Stimulated activated effector memory CD8-positive, alpha-beta T cell treated with anti-CD3 and anti-CD28 coated beads, Interleukin-12 subunit alpha, Interleukin-12 subunit beta, amount 100 ng/mL, for 72 hours (primary cell): ENCODE measurements around the gene ANKMY2.

ENCODE experiments used
- ATAC-seq: fragments of 150-1000 bp; cut with Tn5 transposase; 2 replicates; pipeline ENCODE4 v1.10.0; 2021
- DNase-seq, 2 donors: peaks; one replicate each; pipeline ENCODE4 v3.0.0; 2021 to 2022; ENCODE audit warnings: low spot score in 2 of 2
- H3K27ac Mint-ChIP-seq: one replicate; pipeline ENCODE4 v1.8.0; 2022; ENCODE audit warnings: mild to moderate bottlenecking, mixed read lengths
- H3K36me3 Mint-ChIP-seq: one replicate; pipeline ENCODE4 v1.8.0; 2022; ENCODE audit warnings: mild to moderate bottlenecking, mixed read lengths
- H3K4me1 Mint-ChIP-seq: one replicate; pipeline ENCODE4 v1.8.0; 2022; ENCODE audit warnings: mixed read lengths
- H3K4me3 Mint-ChIP-seq: one replicate; pipeline ENCODE4 v1.8.0; 2022; ENCODE audit warnings: mild to moderate bottlenecking, mixed read lengths
- H3K9me3 Mint-ChIP-seq: one replicate; pipeline ENCODE4 v1.8.0; 2022; ENCODE audit warnings: mixed read lengths

ANKMY2 gene

DNA sequence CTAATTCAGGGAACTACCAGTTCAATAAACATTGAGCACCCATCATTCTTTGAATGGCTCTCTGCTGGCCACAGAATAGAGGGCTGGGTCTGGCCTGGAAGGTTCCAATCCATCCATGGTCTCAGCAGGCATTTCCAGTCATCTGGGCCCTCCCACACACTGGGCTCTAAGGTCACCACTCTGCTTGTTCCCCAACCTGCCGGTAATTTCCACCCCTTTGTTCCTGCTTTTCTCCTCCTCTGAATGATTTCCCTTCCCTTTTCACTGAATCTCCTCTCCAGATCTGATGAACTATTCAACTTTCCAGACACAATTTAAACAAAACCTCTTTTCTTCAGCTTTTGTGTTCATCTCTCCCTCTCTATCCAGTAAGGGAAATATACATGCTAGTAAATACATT, 3.0 kb upstream of the ANKMY2 start:
- Mint-ChIP-seq H3K4me1 (peaks cover 74% of the 10 kb centered on the region), H3K36me3 (peaks cover 40% of the 10 kb centered on the region), H3K9me3 (no peaks in the 10 kb centered on the region), H3K27ac (peak overlapping the region; percentile 24), H3K4me3 (peak overlapping the region; percentile 93)
- ATAC-seq (no peak), DNase-seq (no peak)

DNA sequence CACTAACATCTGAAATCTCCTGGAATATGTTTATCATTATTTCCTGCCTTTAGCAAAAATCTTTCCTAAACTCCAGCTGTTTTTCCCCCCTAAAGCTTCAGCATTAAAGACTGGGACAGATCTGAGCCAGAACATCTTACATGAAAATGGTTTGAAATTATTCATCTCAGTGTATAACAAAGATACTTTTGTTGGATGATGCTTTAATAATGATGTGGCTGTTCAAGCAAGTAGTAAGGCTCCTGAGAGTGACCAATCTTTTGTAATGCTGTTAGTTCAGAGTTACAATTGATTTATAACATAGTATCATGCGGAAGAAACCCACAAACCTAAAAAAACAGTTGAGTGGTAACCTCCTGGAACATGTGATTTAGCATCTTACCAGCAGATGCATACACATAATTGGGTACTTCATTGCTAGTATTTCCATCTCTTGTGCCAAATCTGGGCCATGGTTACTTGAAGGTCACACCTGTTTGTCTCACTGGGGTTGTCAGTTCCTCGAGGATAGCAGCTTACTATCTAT, 1.9 kb upstream of the ANKMY2 start:
- H3K36me3 Mint-ChIP-seq: peaks cover 36% of the 10 kb centered on the region
- no peak for ATAC-seq
- H3K9me3 Mint-ChIP-seq: no peaks in the 10 kb centered on the region
- no peak for DNase-seq
- H3K4me3 Mint-ChIP-seq: peak overlapping the region; percentile 93
- peak overlapping the region; percentile 99 for H3K27ac Mint-ChIP-seq
- peaks cover 72% of the 10 kb centered on the region for H3K4me1 Mint-ChIP-seq

GRCh38 chr7:16646472-16647072, 1.0 kb upstream of the ANKMY2 start:
- Mint-ChIP-seq H3K4me3 (peak overlapping the region; percentile 93), H3K27ac (peak overlapping the region; percentile 99), H3K36me3 (peaks cover 33% of the 10 kb centered on the region), H3K4me1 (peaks cover 65% of the 10 kb centered on the region), H3K9me3 (no peaks in the 10 kb centered on the region)
- DNase-seq: no peak
- peak; percentile 2 for ATAC-seq

- Mint-ChIP-seq H3K4me3 (peak overlapping the region; percentile 93), H3K36me3 (peaks cover 33% of the 10 kb centered on the region), H3K27ac (peak overlapping the region; percentile 99), H3K4me1 (peaks cover 55% of the 10 kb centered on the region), H3K9me3 (no peaks in the 10 kb centered on the region)
- DNase-seq (peak; percentile 31 to 77), ATAC-seq (peak; percentile 49)
These were observed 640 bp downstream of the ANKMY2 start for GRCh38 chr7:16644636-16645592.

DNA sequence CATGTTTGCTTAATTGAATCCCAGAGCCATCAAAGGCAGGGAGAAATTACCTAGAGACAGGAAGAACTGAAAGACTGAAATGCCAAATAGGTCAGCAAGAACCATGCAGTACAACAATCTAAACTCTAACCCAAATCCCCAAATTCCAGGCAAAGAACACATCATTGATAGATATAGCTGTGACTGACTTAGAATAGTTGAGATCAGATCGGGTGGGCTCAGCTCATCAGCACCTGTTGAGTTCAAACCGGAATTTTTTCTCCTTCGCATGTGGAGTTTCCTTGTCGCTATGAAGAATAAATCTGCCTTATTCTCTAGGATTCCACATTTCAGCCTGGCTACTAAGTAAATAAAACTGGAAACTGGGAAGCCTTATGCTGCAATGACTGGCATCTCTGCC, 1.4 kb downstream of the ANKMY2 start:
- DNase-seq (no peak), ATAC-seq (no peak)
- Mint-ChIP-seq H3K9me3 (no peaks in the 10 kb centered on the region), H3K4me1 (peaks cover 52% of the 10 kb centered on the region), H3K4me3 (peak overlapping the region; percentile 93), H3K27ac (peak overlapping the region; percentile 99), H3K36me3 (peaks cover 27% of the 10 kb centered on the region)

GRCh38 chr7:16638282-16639280, 7.0 kb downstream of the ANKMY2 start:
- H3K36me3 Mint-ChIP-seq: peaks cover 28% of the 10 kb centered on the region
- H3K9me3 Mint-ChIP-seq: no peaks in the 10 kb centered on the region
- H3K4me1 Mint-ChIP-seq: peaks cover 15% of the 10 kb centered on the region
- H3K27ac Mint-ChIP-seq: no peak overlapping the region
- DNase-seq: no peak
- no peak overlapping the region for H3K4me3 Mint-ChIP-seq
- ATAC-seq: no peak

DNA sequence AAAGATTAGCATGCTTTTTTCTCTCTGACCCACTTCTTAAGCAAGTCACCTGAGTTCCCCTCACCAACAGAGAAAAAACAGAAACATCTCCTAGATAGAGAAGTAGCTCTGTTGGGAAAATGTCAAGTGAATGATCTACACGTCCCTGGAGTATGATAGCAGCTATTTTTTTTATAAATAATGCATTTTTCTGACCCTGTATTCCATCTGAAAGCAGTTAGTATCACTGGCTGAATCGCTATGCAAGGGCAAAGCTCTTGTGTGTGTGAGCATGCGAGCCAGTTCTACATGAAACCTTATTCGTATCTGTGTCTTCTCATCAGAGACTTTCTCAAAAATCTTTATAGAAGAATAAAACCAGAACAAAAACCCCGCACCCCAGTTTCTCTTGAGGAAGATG, 8.2 kb downstream of the ANKMY2 start:
- DNase-seq (no peak), ATAC-seq (no peak)
- H3K4me3 Mint-ChIP-seq: no peak overlapping the region
- H3K27ac Mint-ChIP-seq: no peak overlapping the region
- peaks cover 28% of the 10 kb centered on the region for H3K36me3 Mint-ChIP-seq
- H3K9me3 Mint-ChIP-seq: no peaks in the 10 kb centered on the region
- peaks cover 7% of the 10 kb centered on the region for H3K4me1 Mint-ChIP-seq

GRCh38 chr7:16636555-16637101, 8.9 kb downstream of the ANKMY2 start:
- Mint-ChIP-seq H3K4me1 (peaks cover 7% of the 10 kb centered on the region), H3K27ac (no peak overlapping the region), H3K36me3 (peaks cover 28% of the 10 kb centered on the region), H3K4me3 (no peak overlapping the region), H3K9me3 (no peaks in the 10 kb centered on the region)
- DNase-seq (no peak), ATAC-seq (no peak)

- no peaks in the 10 kb centered on the region for H3K9me3 Mint-ChIP-seq
- peaks cover 28% of the 10 kb centered on the region for H3K36me3 Mint-ChIP-seq
- H3K4me1 Mint-ChIP-seq: peaks cover 7% of the 10 kb centered on the region
- ATAC-seq: no peak
- H3K27ac Mint-ChIP-seq: no peak overlapping the region
- DNase-seq: no peak
- H3K4me3 Mint-ChIP-seq: no peak overlapping the region
These were observed 11.2 kb downstream of the ANKMY2 start for GRCh38 chr7:16634271-16634738.

- Mint-ChIP-seq H3K9me3 (no peaks in the 10 kb centered on the region), H3K36me3 (peaks cover 16% of the 10 kb centered on the region), H3K27ac (no peak overlapping the region), H3K4me1 (no peaks in the 10 kb centered on the region), H3K4me3 (no peak overlapping the region)
- ATAC-seq (no peak), DNase-seq (no peak)
These were observed 14.9 kb downstream of the ANKMY2 start for GRCh38 chr7:16630654-16631053.

DNA sequence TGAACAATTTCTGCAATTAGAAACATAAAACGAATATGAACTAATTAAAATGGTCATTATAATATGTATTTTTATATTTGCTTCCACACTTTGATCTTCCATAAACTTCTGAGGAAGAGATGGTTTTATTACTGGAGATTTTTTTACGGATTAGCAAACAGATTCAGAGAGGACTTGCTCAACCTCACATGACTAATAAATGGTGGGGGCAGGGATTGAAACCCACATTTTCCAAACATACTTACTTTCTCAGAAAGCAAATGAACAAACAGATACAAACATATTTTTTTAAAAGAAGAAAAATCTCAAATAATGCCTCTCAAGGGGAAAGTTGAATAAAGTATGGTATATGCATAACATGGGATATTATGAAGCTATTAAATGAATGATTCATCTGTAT, 18.3 kb downstream of the ANKMY2 start:
- Mint-ChIP-seq H3K4me3 (no peak overlapping the region), H3K36me3 (peaks cover 22% of the 10 kb centered on the region), H3K9me3 (no peaks in the 10 kb centered on the region), H3K27ac (no peak overlapping the region), H3K4me1 (no peaks in the 10 kb centered on the region)
- no peak for DNase-seq
- ATAC-seq: no peak

GRCh38 chr7:16626388-16626787, 19.2 kb downstream of the ANKMY2 start:
- H3K4me1 Mint-ChIP-seq: no peaks in the 10 kb centered on the region
- DNase-seq: no peak
- no peak for ATAC-seq
- H3K4me3 Mint-ChIP-seq: no peak overlapping the region
- no peaks in the 10 kb centered on the region for H3K9me3 Mint-ChIP-seq
- peaks cover 31% of the 10 kb centered on the region for H3K36me3 Mint-ChIP-seq
- H3K27ac Mint-ChIP-seq: no peak overlapping the region

- DNase-seq (no peak), ATAC-seq (peak; percentile 99)
- Mint-ChIP-seq H3K36me3 (peaks cover 54% of the 10 kb centered on the region), H3K4me3 (peak overlapping the region; percentile 15), H3K9me3 (no peaks in the 10 kb centered on the region), H3K27ac (peak overlapping the region; percentile 7), H3K4me1 (peaks cover 10% of the 10 kb centered on the region)
These were observed 25.6 kb downstream of the ANKMY2 start for GRCh38 chr7:16619979-16620408.

DNA sequence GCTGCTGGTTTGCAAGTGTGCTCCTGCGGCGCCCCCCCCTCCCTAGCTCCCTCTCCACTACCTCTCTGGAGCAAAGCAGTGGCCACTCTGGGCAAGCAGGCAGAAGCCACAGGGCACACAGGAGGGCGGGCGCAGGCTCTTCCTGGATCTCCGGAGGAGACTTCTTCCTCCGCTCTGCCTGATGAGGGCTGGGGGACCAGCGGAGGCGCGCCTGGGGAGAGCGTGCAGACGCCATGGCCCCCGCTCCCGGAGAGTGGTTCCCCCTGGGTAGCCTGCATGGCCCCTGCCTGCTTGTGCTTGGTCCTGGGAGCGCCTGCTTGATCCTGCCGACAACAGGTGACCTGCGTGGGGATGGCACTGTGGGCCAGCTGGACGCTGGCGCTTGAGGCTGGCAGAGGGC, 29.0 kb downstream of the ANKMY2 start:
- H3K36me3 Mint-ChIP-seq: peaks cover 26% of the 10 kb centered on the region
- peaks cover 15% of the 10 kb centered on the region for H3K4me1 Mint-ChIP-seq
- no peaks in the 10 kb centered on the region for H3K9me3 Mint-ChIP-seq
- no peak for DNase-seq
- no peak for ATAC-seq
- no peak overlapping the region for H3K4me3 Mint-ChIP-seq
- H3K27ac Mint-ChIP-seq: no peak overlapping the region
